ENCODE data around the gene TEX264.
"Not testable (repeated sequence)": the region's sequence is repeated elsewhere in the genome, so short reads cannot be mapped to it uniquely, and the experiment has no call there.

The TEX264 gene

GRCh38 chr3:51718547-51719409 lies 47.7 kb downstream of the TEX264 start:
- no peak for DNase-seq

- no peak for DNase-seq
These were observed 48.5 kb downstream of the TEX264 start for GRCh38 chr3:51719410-51720025.

- no peak for DNase-seq
These were observed 49.4 kb downstream of the TEX264 start for GRCh38 chr3:51720292-51721061.

- DNase-seq: no peak
These were observed 50.2 kb downstream of the TEX264 start for GRCh38 chr3:51721062-51721745.

GRCh38 chr3:51722362-51722761 lies 51.3 kb downstream of the TEX264 start:
- no peak for DNase-seq

GRCh38 chr3:51727500-51727899 lies 56.4 kb downstream of the TEX264 start:
- no peak for DNase-seq

GRCh38 chr3:51729042-51729633 lies 58.1 kb downstream of the TEX264 start:
- DNase-seq: no peak

GRCh38 chr3:51733859-51734571 lies 63.0 kb downstream of the TEX264 start:
- DNase-seq: no peak

- no peak for DNase-seq
These were observed 63.5 kb downstream of the TEX264 start for GRCh38 chr3:51734572-51734907.

GRCh38 chr3:51735039-51735438 lies 64.0 kb downstream of the TEX264 start:
- DNase-seq: no peak

GRCh38 chr3:51735950-51736349 lies 64.9 kb downstream of the TEX264 start:
- DNase-seq: no peak

GRCh38 chr3:51739110-51739509 lies 68.1 kb downstream of the TEX264 start:
- no peak for DNase-seq

- DNase-seq: not testable (repeated sequence)
These were observed 71.3 kb downstream of the TEX264 start for GRCh38 chr3:51742320-51742719.

- DNase-seq: not testable (repeated sequence)
These were observed 71.9 kb downstream of the TEX264 start for GRCh38 chr3:51742978-51743377.

- DNase-seq: no peak
These were observed 76.8 kb downstream of the TEX264 start for GRCh38 chr3:51747840-51748239.

GRCh38 chr3:51748327-51748726 lies 77.3 kb downstream of the TEX264 start:
- no peak for DNase-seq

- no peak for DNase-seq
These were observed 79.8 kb downstream of the TEX264 start for GRCh38 chr3:51750878-51751277.

GRCh38 chr3:51751287-51751686 lies 80.2 kb downstream of the TEX264 start:
- no peak for DNase-seq
